ENCODE results near the gene BIVM. TPM values are rescaled to one million over a fixed set of nuclear protein-coding genes. Genes with fewer than 3 reads are reported as not detected.

BIVM gene
- total and polyA plus RNA-seq, 2 experiments from 2014 or later, result 3.2 to 4.2 TPM

- H3K27ac Mint-ChIP-seq, result no peak overlapping the region
- Histone ChIP-seq H4K20me1 (replicated peaks; ENCODE audit: insufficient read depth) (0 out of 2 replicates have a peak, but pooled peaks cover 2% of the 10 kb centered on the region), H3K4me1 (ENCODE audit: insufficient read depth) (peaks cover 24% of the 10 kb centered on the region), H3K9me2 (ENCODE audit: insufficient read depth) (no peaks in the 10 kb centered on the region), H3K79me2 (replicated peaks; ENCODE audit: insufficient read depth) (no peaks in the 10 kb centered on the region), H3K36me3 (ENCODE audit: insufficient read depth) (peaks cover 17% of the 10 kb centered on the region; the same call in 1 of the 2 replicates), H3K27ac (ENCODE audit: low read depth) (no peak overlapping the region), H3K4me3 (no peak overlapping the region), H3K4me2 (no peak overlapping the region), H3F3A (replicated peaks; ENCODE audit: low read depth) (no peaks in the 10 kb centered on the region), H3K27me3 (ENCODE audit: insufficient read depth) (no peaks in the 10 kb centered on the region), H2AFZ (no peak overlapping the region)
- H3K9me3 Mint-ChIP-seq, result no peaks in the 10 kb centered on the region
- H3K4me1 Mint-ChIP-seq, result peaks cover 20% of the 10 kb centered on the region
- H3K27me3 Mint-ChIP-seq (ENCODE audit: insufficient read depth, low read depth, poor library complexity), result no peaks in the 10 kb centered on the region
- H3K36me3 Mint-ChIP-seq (ENCODE audit: low read depth), result peaks cover 27% of the 10 kb centered on the region; the same call in 2 of the 3 replicates
- no peak overlapping the region for H3K4me3 Mint-ChIP-seq
- no peak for DNase-seq (ENCODE audit: low spot score)
- ATAC-seq, result no peak
- TF ChIP-seq ZNF462 (CRISPR knock-in tag; IDR thresholded peaks at IDR 0.05), result no peak
- no peak for TF ChIP-seq NANOG (IDR thresholded peaks at IDR 0.05; ENCODE audit: borderline replicate concordance)
- no peak for TF ChIP-seq REST (IDR thresholded peaks at IDR 0.05; ENCODE audit: unreplicated experiment)
- TF ChIP-seq CTCF (conservative IDR thresholded peaks at IDR 0.05; ENCODE audit: low read depth in 2 of 2), result no peak
- no peak for TF ChIP-seq EZH2phosphoT487 (IDR thresholded peaks at IDR 0.05; ENCODE audit: unreplicated experiment)
- no peak for TF ChIP-seq POLR2AphosphoS5 (IDR thresholded peaks at IDR 0.05; ENCODE audit: low read depth)
- TF ChIP-seq JUNB (IDR thresholded peaks at IDR 0.05; ENCODE audit: unreplicated experiment), result no peak
- no peak for TF ChIP-seq EZH2 (IDR thresholded peaks at IDR 0.05; ENCODE audit: low read depth, unreplicated experiment)
These were observed 73.2 kb downstream of the BIVM start for GRCh38 chr13:102872131-102872530.
